Neuronal stem cell (in vitro differentiated cells): Measurements from ENCODE around the gene MITF.

Experiments
- DNase-seq: peaks from one replicate; pipeline ENCODE4 v3.0.0-alpha.2; 2013; ENCODE audit warnings: low spot score
- H2AFZ ChIP-seq: one replicate; pipeline ENCODE4 v1.6.1; 2013; ENCODE audit warnings: mild to moderate bottlenecking, low read length, inconsistent platforms
- H2AK5ac ChIP-seq: 2 replicates; pipeline ENCODE4 v1.6.1; 2013; ENCODE audit warnings: low read depth, mild to moderate bottlenecking, inconsistent platforms, low read length, moderate library complexity, mixed read lengths
- H2BK120ac ChIP-seq: 2 replicates; pipeline ENCODE4 v1.6.1; 2013; ENCODE audit warnings: low read depth, mild to moderate bottlenecking, inconsistent platforms, low read length, moderate library complexity, mixed read lengths
- H2BK12ac ChIP-seq: one replicate; pipeline ENCODE4 v1.6.1; 2013; ENCODE audit warnings: low read length, inconsistent platforms
- H2BK15ac ChIP-seq: 2 replicates; pipeline ENCODE4 v1.6.1; 2013; ENCODE audit warnings: mild to moderate bottlenecking, low read length, inconsistent platforms, mixed read lengths
- H2BK5ac ChIP-seq: one replicate; pipeline ENCODE4 v1.6.1; 2013; ENCODE audit warnings: inconsistent platforms, mild to moderate bottlenecking, low read length, moderate library complexity
- H3K14ac ChIP-seq: one replicate; pipeline ENCODE4 v1.6.1; 2013; ENCODE audit warnings: low read length, inconsistent platforms
- H3K18ac ChIP-seq: 2 replicates; pipeline ENCODE4 v1.6.1; 2013; ENCODE audit warnings: low read length, inconsistent platforms
- H3K23ac ChIP-seq: 2 replicates; pipeline ENCODE4 v1.6.1; 2013; ENCODE audit warnings: low read depth, mild to moderate bottlenecking, mixed read lengths, low read length, inconsistent platforms; ENCODE audit not compliant: poor library complexity
- H3K27ac ChIP-seq: replicated peaks from 3 replicates; pipeline ENCODE4 v1.5.1; 2013; ENCODE audit warnings: low read length, inconsistent platforms
- H3K27me3 ChIP-seq, 3 experiments: 2 replicates each; pipeline ENCODE4 v1.6.1; 2013; ENCODE audit warnings: low read length in 3 of 3, mild to moderate bottlenecking in 2 of 3, inconsistent platforms in 1 of 3, low read depth in 1 of 3, mixed read lengths in 1 of 3, moderate library complexity in 1 of 3; ENCODE audit not compliant: control insufficient read depth in 3 of 3, insufficient read depth in 3 of 3
- H3K36me3 ChIP-seq, 2 donors: replicated peaks in 1 of 2; 2 replicates each; pipeline ENCODE4 v1.6.1; 2013; ENCODE audit warnings: low read length in 2 of 2; ENCODE audit not compliant: control insufficient read depth in 2 of 2, insufficient read depth in 2 of 2
- H3K4ac ChIP-seq: 2 replicates; pipeline ENCODE4 v1.6.1; 2013; ENCODE audit warnings: inconsistent platforms, mild to moderate bottlenecking, low read length, moderate library complexity
- H3K4me1 ChIP-seq, 2 donors: 1 replicate in 1 of 2; 2 replicates in 1 of 2; pipeline ENCODE4 v1.6.1; 2013; ENCODE audit warnings: low read length in 2 of 2, low read depth in 1 of 2; ENCODE audit not compliant: control insufficient read depth in 2 of 2, insufficient read depth in 1 of 2
- H3K4me2 ChIP-seq: one replicate; pipeline ENCODE4 v1.6.1; 2013; ENCODE audit warnings: mild to moderate bottlenecking, low read length, inconsistent platforms; ENCODE audit not compliant: insufficient read depth, poor library complexity, severe bottlenecking
- H3K4me3 ChIP-seq, 2 donors: 2 replicates each; pipeline ENCODE4 v1.5.1; 2013; ENCODE audit warnings: low read length in 2 of 2, mild to moderate bottlenecking in 2 of 2, inconsistent platforms in 1 of 2, moderate library complexity in 1 of 2
- H3K79me1 ChIP-seq: one replicate; pipeline ENCODE4 v1.6.1; 2013; ENCODE audit warnings: low read depth, mild to moderate bottlenecking, inconsistent platforms, low read length, moderate library complexity
- H3K9ac ChIP-seq: one replicate; pipeline ENCODE4 v1.6.1; 2013; ENCODE audit warnings: mild to moderate bottlenecking, low read depth, low read length, inconsistent platforms; ENCODE audit not compliant: poor library complexity
- H3K9me3 ChIP-seq, 2 donors: replicated peaks in 1 of 2; 2 replicates each; pipeline versions ENCODE3 to v1.6.1; 2013; ENCODE audit warnings: low read length in 2 of 2, mild to moderate bottlenecking in 2 of 2, inconsistent platforms in 1 of 2, low read depth in 1 of 2, mixed read lengths in 1 of 2, moderate library complexity in 1 of 2; ENCODE audit not compliant: control insufficient read depth in 2 of 2, insufficient read depth in 1 of 2
- H4K8ac ChIP-seq: one replicate; pipeline ENCODE4 v1.6.1; 2013; ENCODE audit warnings: low read depth, mild to moderate bottlenecking, inconsistent platforms, low read length, moderate library complexity
- H4K91ac ChIP-seq: one replicate; pipeline ENCODE4 v1.6.1; 2013; ENCODE audit warnings: low read length, low read depth, mild to moderate bottlenecking, inconsistent platforms; ENCODE audit not compliant: poor library complexity
- WGBS, 2 donors: extraction: QIAGEN DNeasy Blood & Tissue Kit; methylation state at CpG; one replicate each; pipeline ENCODE4 v1.1.7; 2013; ENCODE audit warnings: missing lambda C conversion rate in 2 of 2, mixed read lengths in 1 of 2; ENCODE audit not compliant: insufficient read length in 2 of 2, insufficient replicate concordance in 1 of 2; ENCODE audit errors: extremely low coverage in 2 of 2; 5-methylcytosine and 5-hydroxymethylcytosine counted together

The MITF gene

DNA sequence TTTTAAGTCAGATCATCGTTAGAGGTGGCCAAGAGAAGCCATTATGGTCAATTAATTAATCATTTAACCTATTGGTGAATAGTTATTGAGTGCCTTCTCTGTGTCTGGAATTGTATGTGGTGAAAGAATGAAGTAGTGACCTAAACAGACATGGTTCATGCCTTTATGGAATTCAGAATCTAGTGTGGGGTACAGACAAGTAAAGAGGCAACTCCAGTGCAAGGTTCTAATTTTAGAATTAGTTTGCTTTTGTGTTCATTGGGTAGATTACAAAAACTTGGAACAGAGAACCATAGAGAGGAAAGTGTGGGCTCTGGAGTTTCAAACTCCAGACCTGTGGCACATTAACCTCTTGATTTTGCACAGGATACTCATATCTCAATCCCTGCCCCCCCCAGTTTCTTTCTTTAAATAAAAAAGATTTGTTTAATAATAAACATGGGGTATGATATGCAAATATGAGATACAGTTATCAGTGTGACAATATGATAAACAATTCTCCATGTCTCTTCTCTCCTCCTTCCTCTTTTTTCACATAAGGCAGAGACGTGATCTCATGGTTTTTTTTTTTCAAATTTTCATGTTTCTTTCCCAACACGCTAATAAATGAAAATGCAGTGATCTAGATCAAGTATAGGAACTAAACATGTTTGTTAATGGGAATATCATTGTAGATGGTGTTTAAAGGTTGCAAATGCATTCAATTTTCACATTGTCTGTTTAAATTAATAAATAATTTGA is 117.9 kb downstream of the MITF start:
- H3K4ac ChIP-seq = no peak overlapping the region
- H3K4me3 ChIP-seq = no peak overlapping the region
- DNase-seq = no peak
- H3K4me2 ChIP-seq = no peak overlapping the region
- no peak overlapping the region for H3K23ac ChIP-seq
- H2BK12ac ChIP-seq = no peak overlapping the region
- no peak overlapping the region for H2AFZ ChIP-seq
- H2BK120ac ChIP-seq = no peak overlapping the region
- no peak overlapping the region for H3K14ac ChIP-seq
- no CpG with 5 or more reads among the region's 3 CpGs for WGBS, 2 donors
- H2BK15ac ChIP-seq = no peak overlapping the region
- no peak overlapping the region for H2BK5ac ChIP-seq
- H3K9me3 ChIP-seq = no peaks in the 10 kb centered on the region
- H3K4me1 ChIP-seq = peaks cover 0 to 4% of the 10 kb centered on the region in 2 donors
- H3K27me3 ChIP-seq = no peaks in the 10 kb centered on the region
- H3K18ac ChIP-seq = no peak overlapping the region
- H2AK5ac ChIP-seq = no peak overlapping the region
- no peak overlapping the region for H4K91ac ChIP-seq
- no peak overlapping the region for H4K8ac ChIP-seq
- no peak overlapping the region for H3K27ac ChIP-seq
- no peaks in the 10 kb centered on the region for H3K79me1 ChIP-seq
- H3K36me3 ChIP-seq = no peaks in the 10 kb centered on the region
- no peak overlapping the region for H3K9ac ChIP-seq

- H4K91ac ChIP-seq = no peak overlapping the region
- no peaks in the 10 kb centered on the region for H3K79me1 ChIP-seq
- H4K8ac ChIP-seq = no peak overlapping the region
- H3K9me3 ChIP-seq = no peaks in the 10 kb centered on the region
- no peak overlapping the region for H2BK15ac ChIP-seq
- H3K4me3 ChIP-seq = no peak overlapping the region
- no peak overlapping the region for H2BK120ac ChIP-seq
- no peak overlapping the region for H2BK12ac ChIP-seq
- H3K23ac ChIP-seq = no peak overlapping the region
- H3K36me3 ChIP-seq = no peaks in the 10 kb centered on the region
- peaks cover 0 to 4% of the 10 kb centered on the region in 2 donors for H3K4me1 ChIP-seq
- H2AK5ac ChIP-seq = no peak overlapping the region
- H2AFZ ChIP-seq = no peak overlapping the region
- no peak overlapping the region for H3K14ac ChIP-seq
- DNase-seq = no peak
- H2BK5ac ChIP-seq = no peak overlapping the region
- H3K27me3 ChIP-seq = no peaks in the 10 kb centered on the region
- H3K27ac ChIP-seq = no peak overlapping the region
- no CpG with 5 or more reads among the region's 3 CpGs for WGBS, 2 donors
- H3K4ac ChIP-seq = no peak overlapping the region
- peak overlapping the region; percentile 4 for H3K18ac ChIP-seq
- H3K4me2 ChIP-seq = no peak overlapping the region
- no peak overlapping the region for H3K9ac ChIP-seq
These were observed 122.3 kb downstream of the MITF start for GRCh38 chr3:69861556-69861955.

DNA sequence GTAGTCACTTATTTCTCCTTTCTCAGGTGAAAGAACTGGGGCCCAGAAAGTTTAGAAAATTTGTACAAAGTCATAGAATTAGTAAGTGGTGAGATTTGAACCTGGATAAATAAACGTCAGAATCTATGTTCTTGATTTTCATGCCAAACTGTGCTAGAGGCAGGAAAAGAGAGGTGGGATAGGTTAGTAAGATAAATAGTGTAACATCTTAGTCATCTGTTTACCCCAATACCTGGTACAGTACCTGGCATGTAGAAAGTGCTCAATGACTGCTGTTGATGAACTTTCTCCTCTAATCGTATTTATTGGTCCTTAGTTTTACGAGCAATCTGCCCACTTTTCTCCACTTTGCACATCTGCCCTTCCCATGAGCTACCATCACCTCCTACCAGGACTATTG is 124.9 kb downstream of the MITF start:
- H3K9me3 ChIP-seq = no peaks in the 10 kb centered on the region
- no peak for DNase-seq
- H3K79me1 ChIP-seq = no peaks in the 10 kb centered on the region
- H3K23ac ChIP-seq = no peak overlapping the region
- no peak overlapping the region for H3K4me3 ChIP-seq
- no peak overlapping the region for H4K8ac ChIP-seq
- no peak overlapping the region for H3K27ac ChIP-seq
- H3K14ac ChIP-seq = no peak overlapping the region
- no peak overlapping the region for H3K4me2 ChIP-seq
- H3K36me3 ChIP-seq = no peaks in the 10 kb centered on the region
- no peak overlapping the region for H2BK5ac ChIP-seq
- H2BK12ac ChIP-seq = no peak overlapping the region
- H2BK120ac ChIP-seq = no peak overlapping the region
- no peak overlapping the region for H3K18ac ChIP-seq
- peaks cover 0 to 4% of the 10 kb centered on the region in 2 donors for H3K4me1 ChIP-seq
- H3K27me3 ChIP-seq = no peaks in the 10 kb centered on the region
- H4K91ac ChIP-seq = no peak overlapping the region
- no CpG with 5 or more reads among the region's 3 CpGs for WGBS, 2 donors
- no peak overlapping the region for H2AFZ ChIP-seq
- H2BK15ac ChIP-seq = no peak overlapping the region
- no peak overlapping the region for H3K4ac ChIP-seq
- H2AK5ac ChIP-seq = no peak overlapping the region
- H3K9ac ChIP-seq = no peak overlapping the region

- no peak overlapping the region for H2BK5ac ChIP-seq
- H2BK12ac ChIP-seq = no peak overlapping the region
- peaks cover 0 to 4% of the 10 kb centered on the region in 2 donors for H3K4me1 ChIP-seq
- H3K36me3 ChIP-seq = no peaks in the 10 kb centered on the region
- no peak overlapping the region for H2BK120ac ChIP-seq
- no peak overlapping the region for H3K9ac ChIP-seq
- no peak overlapping the region for H2BK15ac ChIP-seq
- H3K4me2 ChIP-seq = no peak overlapping the region
- H3K18ac ChIP-seq = no peak overlapping the region
- no peaks in the 10 kb centered on the region for H3K9me3 ChIP-seq
- H4K91ac ChIP-seq = no peak overlapping the region
- H2AFZ ChIP-seq = no peak overlapping the region
- H4K8ac ChIP-seq = no peak overlapping the region
- H2AK5ac ChIP-seq = no peak overlapping the region
- H3K4me3 ChIP-seq = no peak overlapping the region
- H3K14ac ChIP-seq = no peak overlapping the region
- no peak overlapping the region for H3K23ac ChIP-seq
- no peak for DNase-seq
- H3K79me1 ChIP-seq = no peaks in the 10 kb centered on the region
- no CpG with 5 or more reads among the region's 2 CpGs for WGBS, 2 donors
- no peak overlapping the region for H3K4ac ChIP-seq
- H3K27me3 ChIP-seq = no peaks in the 10 kb centered on the region
- H3K27ac ChIP-seq = no peak overlapping the region
These were observed 125.5 kb downstream of the MITF start for GRCh38 chr3:69864766-69865165.
